HEK293 (cell line): ENCODE data around the gene RPS6KA2.

ENCODE experiments used
- CTCF ChIA-PET: fragments of 350-600 bp; formaldehyde crosslinking; extraction: SDS; loops from one replicate; lab custom pipeline; 2021; ENCODE audit warnings: antibody characterized with exemption; lab: Yijun Ruan, JAX
- POLR2A ChIA-PET: fragments of 300-600 bp; formaldehyde crosslinking; extraction: SDS; loops from one replicate; lab custom pipeline; 2020; ENCODE audit warnings: antibody characterized with exemption, inconsistent platforms; lab: Yijun Ruan, JAX
- H3K27ac ChIP-seq: fragments of 200-500 bp; sonication (Bioruptor generic); 2 replicates; pipeline ENCODE4 v1.5.1; 2014; ENCODE audit warnings: low read depth, low read length, control low read depth, inconsistent platforms; ENCODE audit errors: extremely low read depth
- H3K36me3 ChIP-seq, 2 experiments: fragments of 200-500 bp in 1 of 2; sonication (Bioruptor generic) in 1 of 2; 1 replicate in 1 of 2; 2 replicates in 1 of 2; pipeline ENCODE4 v1.5.1; 2014 to 2017; ENCODE audit warnings: inconsistent platforms in 2 of 2, low read length in 2 of 2; ENCODE audit not compliant: control insufficient read depth in 2 of 2, insufficient read depth in 1 of 2
- H3K4me1 ChIP-seq: fragments of 200-500 bp; sonication (Bioruptor generic); 2 replicates; pipeline ENCODE4 v1.5.1; 2014; ENCODE audit warnings: mild to moderate bottlenecking, low read length, inconsistent platforms; ENCODE audit not compliant: control insufficient read depth, insufficient read depth
- H3K4me3 ChIP-seq: 2 replicates; pipeline ENCODE4 v1.5.1; 2011; ENCODE audit warnings: low read depth, mild to moderate bottlenecking, control low read depth, low read length, moderate library complexity
- H3K9me3 ChIP-seq: fragments of 200-500 bp; sonication (Bioruptor generic); 2 replicates; pipeline ENCODE4 v1.5.1; 2014; ENCODE audit warnings: low read depth, low read length, inconsistent platforms; ENCODE audit not compliant: control insufficient read depth, insufficient read depth
- BCL11B ChIP-seq: fragments of 450-650 bp; formaldehyde crosslinking; IDR thresholded peaks from 2 replicates; pipeline ENCODE4 v1.5.1; 2016; ENCODE audit warnings: low read depth, missing biosample characterization, missing genetic modification characterization
- EGR2 ChIP-seq: fragments of 450-650 bp; formaldehyde crosslinking; IDR thresholded peaks from 2 replicates; pipeline ENCODE4 v1.5.1; 2016; ENCODE audit warnings: low read depth, missing biosample characterization, missing genetic modification characterization
- HOXD13 ChIP-seq: sonication (generic); formaldehyde crosslinking; IDR thresholded peaks from 2 replicates; pipeline ENCODE4 v1.8.0; 2022; ENCODE audit warnings: missing genetic modification reagents, borderline replicate concordance
- OSR2 ChIP-seq: fragments of 450-650 bp; formaldehyde crosslinking; IDR thresholded peaks from 2 replicates; pipeline ENCODE4 v1.5.1; 2016; ENCODE audit warnings: missing biosample characterization, missing genetic modification characterization
- SP3 ChIP-seq: fragments of 450-650 bp; formaldehyde crosslinking; IDR thresholded peaks from 2 replicates; pipeline ENCODE4 v1.5.1; 2016; ENCODE audit warnings: missing biosample characterization, missing genetic modification characterization
- YY2 ChIP-seq: fragments of 450-650 bp; formaldehyde crosslinking; IDR thresholded peaks from 2 replicates; pipeline ENCODE4 v1.5.1; 2016; ENCODE audit warnings: missing biosample characterization, missing genetic modification characterization
- ZFHX2 ChIP-seq: fragments of 450-650 bp; formaldehyde crosslinking; conservative IDR thresholded peaks from 2 replicates; pipeline ENCODE4 v1.5.1; 2016; ENCODE audit warnings: missing biosample characterization, missing genetic modification characterization
- ZNF169 ChIP-seq: fragments of 450-650 bp; formaldehyde crosslinking; IDR thresholded peaks from 2 replicates; pipeline ENCODE4 v1.5.1; 2016; ENCODE audit warnings: missing biosample characterization, missing genetic modification characterization
- ZNF239 ChIP-seq: fragments of 450-650 bp; formaldehyde crosslinking; IDR thresholded peaks from 2 replicates; pipeline ENCODE4 v1.5.1; 2016; ENCODE audit warnings: missing biosample characterization, missing genetic modification characterization
- ZNF362 ChIP-seq: fragments of 450-650 bp; formaldehyde crosslinking; IDR thresholded peaks from 2 replicates; pipeline ENCODE4 v1.5.1; 2016; ENCODE audit warnings: missing biosample characterization, missing genetic modification characterization
- ZNF544 ChIP-seq: fragments of 450-650 bp; formaldehyde crosslinking; IDR thresholded peaks from 2 replicates; pipeline ENCODE4 v1.5.0; 2017; ENCODE audit warnings: missing biosample characterization, missing genetic modification characterization
- ZNF580 ChIP-seq: fragments of 450-650 bp; formaldehyde crosslinking; IDR thresholded peaks from 2 replicates; pipeline ENCODE4 v1.5.1; 2016; ENCODE audit warnings: missing biosample characterization, missing genetic modification characterization
- ZNF621 ChIP-seq: fragments of 450-650 bp; formaldehyde crosslinking; IDR thresholded peaks from 2 replicates; pipeline ENCODE4 v1.5.1; 2017; ENCODE audit warnings: missing biosample characterization, missing genetic modification characterization
- ZNF639 ChIP-seq: fragments of 450-650 bp; formaldehyde crosslinking; IDR thresholded peaks from 2 replicates; pipeline ENCODE4 v1.5.1; 2016; ENCODE audit warnings: missing biosample characterization, missing genetic modification characterization
- ZNF704 ChIP-seq: fragments of 450-650 bp; formaldehyde crosslinking; IDR thresholded peaks from 2 replicates; pipeline ENCODE4 v1.5.1; 2016; ENCODE audit warnings: missing biosample characterization, missing genetic modification characterization
- ZNF768 ChIP-seq: fragments of 450-650 bp; formaldehyde crosslinking; IDR thresholded peaks from 2 replicates; pipeline ENCODE4 v1.5.1; 2018; ENCODE audit warnings: missing biosample characterization, mild to moderate bottlenecking, missing genetic modification characterization
- ZNF785 ChIP-seq: fragments of 450-650 bp; formaldehyde crosslinking; IDR thresholded peaks from 2 replicates; pipeline ENCODE4 v1.5.1; 2016; ENCODE audit warnings: missing biosample characterization, missing genetic modification characterization
- ZSCAN4 ChIP-seq: fragments of 450-650 bp; formaldehyde crosslinking; IDR thresholded peaks from 2 replicates; pipeline ENCODE4 v1.5.1; 2017; ENCODE audit warnings: missing biosample characterization, missing genetic modification characterization

RPS6KA2 gene

GRCh38 chr6:166507809-166508564 is 119.1 kb downstream of the RPS6KA2 start:
- H3K36me3 ChIP-seq = peaks cover 0 to 13% of the 10 kb centered on the region in 2 experiments; a peak in 2 of 3 replicates
- ChIA-PET CTCF (no interaction called here), POLR2A (no interaction called here)
- no peak overlapping the region for H3K4me3 ChIP-seq
- TF ChIP-seq ZNF239 (0 out of 2 replicates have a peak, but pooled peaks have one; percentile 1), ZSCAN4 (peak; percentile 71), ZNF621 (tag by site-specific recombination) (0 out of 2 replicates have a peak, but pooled peaks have one; percentile 12), ZNF362 (tag by site-specific recombination) (no peak), ZFHX2 (0 out of 2 replicates have a peak, but pooled peaks have one; percentile 33)
- H3K27ac ChIP-seq = no peak overlapping the region
- no peaks in the 10 kb centered on the region for H3K9me3 ChIP-seq
- H3K4me1 ChIP-seq = no peaks in the 10 kb centered on the region

GRCh38 chr6:166507380-166507779 is 119.7 kb downstream of the RPS6KA2 start:
- TF ChIP-seq ZNF544 = no peak
- peak; percentile 53; the same call in 1 of the 2 replicates for TF ChIP-seq EGR2 (tag by site-specific recombination)
- TF ChIP-seq ZNF580 (tag by site-specific recombination) = no peak
- peak; percentile 55 for TF ChIP-seq ZFHX2
- TF ChIP-seq YY2 (tag by site-specific recombination) = no peak
- no peak for TF ChIP-seq ZNF704
- TF ChIP-seq SP3 (tag by site-specific recombination) = no peak
- 0 out of 2 replicates have a peak, but pooled peaks have one; percentile 13 for TF ChIP-seq ZNF239
- TF ChIP-seq ZNF785 (tag by site-specific recombination) = 0 out of 2 replicates have a peak, but pooled peaks have one; percentile 24
- TF ChIP-seq HOXD13 (CRISPR knock-in tag) = 0 out of 2 replicates have a peak, but pooled peaks have one; percentile 9
- ChIA-PET CTCF (no interaction called here), POLR2A (no interaction called here)
- Histone ChIP-seq H3K36me3 (peaks cover 0 to 13% of the 10 kb centered on the region in 2 experiments; a peak in 2 of 3 replicates), H3K4me1 (no peaks in the 10 kb centered on the region), H3K9me3 (no peaks in the 10 kb centered on the region), H3K4me3 (no peak overlapping the region), H3K27ac (no peak overlapping the region)

- Histone ChIP-seq H3K4me3 (no peak overlapping the region), H3K4me1 (no peaks in the 10 kb centered on the region), H3K36me3 (peaks cover 0 to 13% of the 10 kb centered on the region in 2 experiments; a peak in 2 of 3 replicates), H3K27ac (no peak overlapping the region), H3K9me3 (no peaks in the 10 kb centered on the region)
- CTCF ChIA-PET = interaction anchor here (0.5 kb wide), 1 partner anchor 22 kb away, joined by 4 read pairs; no protein-coding TSS in a partner anchor
- TF ChIP-seq ZNF768 (no peak), ZNF639 (tag by site-specific recombination) (no peak), OSR2 (tag by site-specific recombination) (no peak), ZNF169 (tag by site-specific recombination) (no peak), BCL11B (no peak)
- POLR2A ChIA-PET = no interaction called here
Observed at GRCh38 chr6:166505133-166505905, 121.7 kb downstream of the RPS6KA2 start.
